Cardiac muscle cell (in vitro differentiated cells and primary cell): ENCODE results near the gene SLCO1B3. TPM values are rescaled to one million over a fixed set of nuclear protein-coding genes. Genes with fewer than 3 reads are reported as not detected.

Experiments
- DNase-seq, 2 donors: peaks; one replicate each; pipeline versions ENCODE4 v3.0.0 to v3.0.0-alpha.2; 2010 to 2017; ENCODE audit warnings: low read depth in 1 of 2, low spot score in 1 of 2
- H3K27ac ChIP-seq: fragments of 200-600 bp; sonication (generic); 2 replicates; pipeline ENCODE4 v1.5.1; 2016
- H3K27me3 ChIP-seq: fragments of 200-600 bp; sonication (generic); 2 replicates; pipeline ENCODE4 v1.6.0; 2016; ENCODE audit warnings: control low read depth
- H3K36me3 ChIP-seq: fragments of 200-600 bp; sonication (generic); 2 replicates; pipeline ENCODE4 v1.5.1; 2016; ENCODE audit warnings: control low read depth
- H3K4me1 ChIP-seq: fragments of 200-600 bp; sonication (generic); 2 replicates; pipeline ENCODE4 v1.8.1; 2017; ENCODE audit warnings: low read depth, mild to moderate bottlenecking, mixed run types
- H3K4me3 ChIP-seq: fragments of 200-600 bp; sonication (generic); 2 replicates; pipeline ENCODE4 v1.5.1; 2016; ENCODE audit warnings: mild to moderate bottlenecking
- H3K9me3 ChIP-seq: fragments of 200-600 bp; sonication (generic); 2 replicates; pipeline ENCODE4 v1.5.1; 2017; ENCODE audit warnings: low read depth, mild to moderate bottlenecking, control low read depth
- CTCF ChIP-seq: IDR thresholded peaks from 2 replicates; pipeline ENCODE4 v1.5.1; 2012; ENCODE audit warnings: low read depth, mild to moderate bottlenecking, low read length
- polyA plus RNA-seq: library from polyadenylated mRNA; unstranded; fragments of >200 nt; fragmentation: Nextera tagmentation; extraction: Ambion mirVana; gene quantifications from 2 replicates; pipeline ENCODE4 v1.2.1, GENCODE V29; 2016
- total RNA-seq: library from RNA; depleted of rRNA; stranded (reverse); fragments of >200 nt; gene quantifications from 2 replicates; pipeline ENCODE4 v1.2.3, GENCODE V29; 2016

SLCO1B3 gene
- total and polyA plus RNA-seq, 2 experiments from 2014 or later = not detected

- no peak for DNase-seq
- Histone ChIP-seq H3K4me1 (no peaks in the 10 kb centered on the region), H3K27me3 (no peaks in the 10 kb centered on the region), H3K4me3 (no peak overlapping the region), H3K27ac (no peak overlapping the region), H3K36me3 (no peaks in the 10 kb centered on the region), H3K9me3 (no peaks in the 10 kb centered on the region)
- TF ChIP-seq CTCF = no peak
Measured at GRCh38 chr12:20885116-20885515, 74.6 kb downstream of the SLCO1B3 start.

DNA sequence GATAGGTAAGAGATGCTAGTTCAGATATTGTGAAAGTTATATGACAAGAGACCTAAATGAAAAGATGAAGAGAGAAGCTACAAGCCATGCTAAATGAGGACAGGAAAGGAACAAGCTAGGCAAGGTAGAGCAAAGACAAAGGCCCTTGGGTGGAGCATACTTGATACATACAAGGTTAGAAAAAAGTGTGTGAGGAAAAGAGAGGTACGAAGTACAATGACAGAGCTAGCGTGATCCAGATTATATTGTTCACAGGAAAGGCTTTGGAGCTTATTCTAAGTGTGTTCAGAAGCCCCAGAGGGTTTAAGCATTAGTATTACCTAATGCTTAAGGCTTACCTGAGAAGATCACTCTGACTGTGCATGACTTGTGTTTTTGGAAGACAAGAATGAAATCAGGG is 75.0 kb downstream of the SLCO1B3 start:
- no peak for DNase-seq
- Histone ChIP-seq H3K9me3 (no peaks in the 10 kb centered on the region), H3K36me3 (no peaks in the 10 kb centered on the region), H3K27me3 (no peaks in the 10 kb centered on the region), H3K27ac (no peak overlapping the region), H3K4me3 (no peak overlapping the region), H3K4me1 (no peaks in the 10 kb centered on the region)
- TF ChIP-seq CTCF = no peak

- Histone ChIP-seq H3K27ac (no peak overlapping the region), H3K36me3 (no peaks in the 10 kb centered on the region), H3K4me3 (no peak overlapping the region), H3K9me3 (no peaks in the 10 kb centered on the region), H3K27me3 (no peaks in the 10 kb centered on the region), H3K4me1 (no peaks in the 10 kb centered on the region)
- TF ChIP-seq CTCF = no peak
- no peak for DNase-seq
Measured at GRCh38 chr12:20917269-20917668, 106.8 kb downstream of the SLCO1B3 start.

DNA sequence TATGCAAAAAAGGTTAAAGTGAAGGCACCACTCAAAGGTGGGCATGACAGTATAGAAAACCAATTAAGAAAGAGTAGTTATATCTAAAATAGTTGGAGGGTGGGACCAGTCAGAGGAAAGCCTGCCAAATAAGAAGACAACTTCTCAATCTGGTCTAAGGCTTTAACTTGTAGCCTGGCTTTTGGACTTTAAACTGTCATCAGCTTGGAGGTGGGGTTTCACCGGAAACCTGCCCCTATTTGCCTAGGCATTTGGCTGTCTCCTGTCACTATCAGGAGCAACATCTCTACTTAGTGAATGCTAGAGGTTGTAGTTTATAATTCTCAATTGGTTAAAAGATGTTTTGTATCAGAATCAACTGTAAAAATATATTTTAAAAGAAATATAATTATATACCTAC is 107.3 kb downstream of the SLCO1B3 start:
- no peak overlapping the region for H3K27ac ChIP-seq
- TF ChIP-seq CTCF = no peak

GRCh38 chr12:20931894-20932293 is 121.4 kb downstream of the SLCO1B3 start:
- DNase-seq = no peak

More for the DNA sequence above, 107.3 kb downstream of the SLCO1B3 start:
- DNase-seq = no peak
- Histone ChIP-seq H3K36me3 (no peaks in the 10 kb centered on the region), H3K4me1 (no peaks in the 10 kb centered on the region), H3K4me3 (no peak overlapping the region), H3K27me3 (no peaks in the 10 kb centered on the region), H3K9me3 (no peaks in the 10 kb centered on the region)

More at GRCh38 chr12:20931894-20932293, 121.4 kb downstream of the SLCO1B3 start:
- H3K27me3 ChIP-seq = no peaks in the 10 kb centered on the region
- no peaks in the 10 kb centered on the region for H3K4me1 ChIP-seq
- H3K4me3 ChIP-seq = no peak overlapping the region
- H3K36me3 ChIP-seq = no peaks in the 10 kb centered on the region
- no peaks in the 10 kb centered on the region for H3K9me3 ChIP-seq
- TF ChIP-seq CTCF = no peak
- no peak overlapping the region for H3K27ac ChIP-seq
